ENCODE data around the gene MTM1. TPM values are rescaled to one million over a fixed set of nuclear protein-coding genes. Genes with fewer than 3 reads are reported as not detected.

Gene MTM1
- total and polyA plus RNA-seq, 9 of the 15 experiments (the other 6 are each of a cell fraction or from before 2014, with no cell fraction given) = 5.6 to 13.3 (median 9.5) TPM

DNA sequence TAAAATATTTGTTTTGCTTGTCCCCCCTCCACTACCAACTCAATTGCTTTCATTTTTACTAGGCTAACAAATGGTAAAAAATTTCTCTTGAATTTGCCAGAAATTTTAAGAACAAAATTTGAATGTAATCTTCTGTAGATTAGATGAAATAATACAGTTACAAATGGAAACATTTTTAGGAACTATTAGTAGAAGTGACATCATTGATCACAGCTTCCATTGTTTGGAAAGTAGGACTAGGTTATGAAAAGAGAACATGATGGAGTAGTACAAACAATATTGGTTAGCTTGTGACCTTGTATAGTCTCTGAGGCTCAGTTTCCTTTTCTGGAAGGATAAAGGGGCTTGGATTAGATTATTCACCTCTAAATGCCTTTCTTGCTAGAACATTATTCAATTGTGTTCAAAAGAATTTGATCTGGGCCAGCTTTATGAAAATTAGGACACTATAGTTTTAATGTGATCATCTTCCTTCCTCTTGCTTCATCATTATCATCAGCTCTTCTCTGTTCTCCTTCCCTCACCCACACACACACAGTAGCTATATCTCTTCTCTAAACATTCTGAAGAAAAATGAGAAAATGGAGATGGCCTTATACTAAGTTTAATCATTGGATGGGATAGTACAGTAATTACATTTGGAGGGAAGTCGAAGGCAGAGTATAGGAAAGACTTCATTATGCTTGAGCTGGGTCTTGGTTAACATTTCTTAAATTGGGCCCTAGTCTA is 134.7 kb downstream of the MTM1 start:
- FAIRE-seq (no peak), ATAC-seq (no peak), DNase-seq (ENCODE audit: extremely low read depth in 1 of 4, low spot score in 3 of 4) (no peak)
- Histone ChIP-seq H3K9me1 (ENCODE audit: control insufficient read depth, insufficient read depth, low read length) (no peaks in the 10 kb centered on the region), H3K79me2 (ENCODE audit: control insufficient read depth, insufficient read depth, low read length) (peaks cover 4% of the 10 kb centered on the region; the same call in 2 of the 3 replicates), H3K4me3 (no peak overlapping the region), H3K36me3 (ENCODE audit: control insufficient read depth, insufficient read depth, low read length) (peaks cover 56% of the 10 kb centered on the region; the same call in 2 of the 3 replicates), H3K27me3 (ENCODE audit: control insufficient read depth in 2 of 2, insufficient read depth in 2 of 2, low read length in 2 of 2) (no peaks in the 10 kb centered on the region), H3K27ac (ENCODE audit: extremely low read depth, low read depth, low read length) (no peak overlapping the region), H3K9ac (ENCODE audit: insufficient read depth in 1 of 2, low read depth in 2 of 2, low read length in 2 of 2) (no peak overlapping the region), H2AFZ (ENCODE audit: low read depth, low read length) (no peak overlapping the region), H4K20me1 (replicated peaks; ENCODE audit: control insufficient read depth, insufficient read depth, low read length) (no peaks in the 10 kb centered on the region), H3K9me3 (replicated peaks; ENCODE audit: control insufficient read depth, insufficient read depth, low read depth, low read length) (no peaks in the 10 kb centered on the region), H3K4me2 (ENCODE audit: insufficient read depth, low read length) (no peak overlapping the region), H3K4me1 (replicated peaks in 1 of 2; ENCODE audit: control insufficient read depth in 2 of 2, insufficient read depth in 2 of 2, low read length in 2 of 2) (no peaks in the 10 kb centered on the region)
- BruUV-seq (replicated peaks) = no TSS peak
- in situ Hi-C loops (cut with MboI) (loop anchor here (25.0 kb wide), 1 partner anchor 741 kb away; no protein-coding TSS in a partner anchor), intact Hi-C loops (cut with micrococcal nuclease) (no loop called here)
- POLR2A ChIA-PET = no interaction called here
- TF ChIP-seq SFPQ (IDR thresholded peaks at IDR 0.05; ENCODE audit: low read depth, low read length) = no peak
- CTCF ChIA-PET (ENCODE audit: low intra/inter-chr PET ratio) = no interaction called here
- 100% methylated on average over 1 of the region's 1 CpG for WGBS (ENCODE audit: insufficient coverage, low coverage, missing lambda C conversion rate)

DNA sequence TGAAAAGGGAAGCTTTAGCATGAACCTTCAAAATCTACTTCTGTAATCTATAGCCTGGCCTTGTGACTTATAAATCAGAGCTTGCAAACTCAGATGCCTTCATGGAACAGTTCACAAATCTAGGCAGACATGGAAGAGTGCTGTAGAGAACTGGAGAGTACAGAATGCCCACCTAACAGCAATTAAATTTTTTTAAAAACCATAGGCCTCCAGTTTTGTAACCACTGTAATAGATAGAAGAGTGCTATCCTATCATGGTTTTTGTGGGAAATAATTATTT is 135.2 kb downstream of the MTM1 start:
- Histone ChIP-seq H2AFZ (ENCODE audit: low read depth, low read length) (no peak overlapping the region), H3K4me1 (replicated peaks in 1 of 2; ENCODE audit: control insufficient read depth in 2 of 2, insufficient read depth in 2 of 2, low read length in 2 of 2) (no peaks in the 10 kb centered on the region), H3K36me3 (ENCODE audit: control insufficient read depth, insufficient read depth, low read length) (peaks cover 56% of the 10 kb centered on the region; the same call in 2 of the 3 replicates), H3K27me3 (ENCODE audit: control insufficient read depth in 2 of 2, insufficient read depth in 2 of 2, low read length in 2 of 2) (no peaks in the 10 kb centered on the region), H3K79me2 (ENCODE audit: control insufficient read depth, insufficient read depth, low read length) (no peaks in the 10 kb centered on the region; the same call in 2 of the 3 replicates), H3K27ac (ENCODE audit: extremely low read depth, low read depth, low read length) (no peak overlapping the region), H3K9me3 (replicated peaks; ENCODE audit: control insufficient read depth, insufficient read depth, low read depth, low read length) (no peaks in the 10 kb centered on the region), H3K4me3 (no peak overlapping the region), H4K20me1 (replicated peaks; ENCODE audit: control insufficient read depth, insufficient read depth, low read length) (no peaks in the 10 kb centered on the region), H3K9ac (ENCODE audit: insufficient read depth in 1 of 2, low read depth in 2 of 2, low read length in 2 of 2) (no peak overlapping the region), H3K9me1 (ENCODE audit: control insufficient read depth, insufficient read depth, low read length) (no peaks in the 10 kb centered on the region), H3K4me2 (ENCODE audit: insufficient read depth, low read length) (no peak overlapping the region)
- FAIRE-seq = no peak
- no peak for DNase-seq (ENCODE audit: extremely low read depth in 1 of 4, low spot score in 3 of 4)
- ChIA-PET CTCF (ENCODE audit: low intra/inter-chr PET ratio) (no interaction called here), POLR2A (no interaction called here)
- BruUV-seq (replicated peaks) = no TSS peak
- in situ Hi-C loops (cut with MboI) (loop anchor here (25.0 kb wide), 1 partner anchor 741 kb away; no protein-coding TSS in a partner anchor), intact Hi-C loops (cut with micrococcal nuclease) (no loop called here)
- no peak for ATAC-seq
- TF ChIP-seq GTF2B (IDR thresholded peaks at IDR 0.05; ENCODE audit: extremely low read depth, insufficient read length) (no peak), ZNF75A (CRISPR knock-in tag; IDR thresholded peaks at IDR 0.05) (no peak), TFAM (CRISPR knock-in tag; conservative IDR thresholded peaks at IDR 0.05) (no peak), ZBTB12 (CRISPR knock-in tag; IDR thresholded peaks at IDR 0.05) (no peak)
- TF ChIP-seq, protein P1, sequence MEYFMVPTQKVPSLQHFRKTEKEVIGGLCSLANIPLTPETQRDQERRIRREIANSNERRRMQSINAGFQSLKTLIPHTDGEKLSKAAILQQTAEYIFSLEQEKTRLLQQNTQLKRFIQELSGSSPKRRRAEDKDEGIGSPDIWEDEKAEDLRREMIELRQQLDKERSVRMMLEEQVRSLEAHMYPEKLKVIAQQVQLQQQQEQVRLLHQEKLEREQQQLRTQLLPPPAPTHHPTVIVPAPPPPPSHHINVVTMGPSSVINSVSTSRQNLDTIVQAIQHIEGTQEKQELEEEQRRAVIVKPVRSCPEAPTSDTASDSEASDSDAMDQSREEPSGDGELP (CRISPR knock-in tag; IDR thresholded peaks at IDR 0.05; ENCODE audit: borderline replicate concordance) = no peak
